GM18519 (cell line): Measurements from ENCODE around the gene IGFL1.
"Not testable (repeated sequence)": the region's sequence is repeated elsewhere in the genome, so short reads cannot be mapped to it uniquely, and the experiment has no call there.

Source experiments
- ATAC-seq: cut with Tn5 transposase; IDR thresholded peaks from one replicate; pipeline ENCODE4 v1.9.1; 2021; ENCODE audit warnings: mild to moderate bottlenecking, moderate library complexity; ENCODE audit not compliant: unreplicated experiment, low FRiP score

The IGFL1 gene

GRCh38 chr19:46264801-46265200 is 35.3 kb downstream of the IGFL1 start:
- not testable (repeated sequence) for ATAC-seq

GRCh38 chr19:46265217-46265828 is 35.8 kb downstream of the IGFL1 start:
- ATAC-seq, result no peak

- ATAC-seq, result no peak
Measured at GRCh38 chr19:46269101-46269500, 39.6 kb downstream of the IGFL1 start.

- ATAC-seq, result no peak
Measured at GRCh38 chr19:46270521-46271256, 41.1 kb downstream of the IGFL1 start.

- no peak for ATAC-seq
Measured at GRCh38 chr19:46271481-46272197, 42.1 kb downstream of the IGFL1 start.

- ATAC-seq, result not testable (repeated sequence)
Measured at GRCh38 chr19:46273931-46274330, 44.4 kb downstream of the IGFL1 start.

- no peak for ATAC-seq
Measured at GRCh38 chr19:46279177-46279576, 49.6 kb downstream of the IGFL1 start.
